ENCODE measurements around the gene DLG2.

The DLG2 gene

DNA sequence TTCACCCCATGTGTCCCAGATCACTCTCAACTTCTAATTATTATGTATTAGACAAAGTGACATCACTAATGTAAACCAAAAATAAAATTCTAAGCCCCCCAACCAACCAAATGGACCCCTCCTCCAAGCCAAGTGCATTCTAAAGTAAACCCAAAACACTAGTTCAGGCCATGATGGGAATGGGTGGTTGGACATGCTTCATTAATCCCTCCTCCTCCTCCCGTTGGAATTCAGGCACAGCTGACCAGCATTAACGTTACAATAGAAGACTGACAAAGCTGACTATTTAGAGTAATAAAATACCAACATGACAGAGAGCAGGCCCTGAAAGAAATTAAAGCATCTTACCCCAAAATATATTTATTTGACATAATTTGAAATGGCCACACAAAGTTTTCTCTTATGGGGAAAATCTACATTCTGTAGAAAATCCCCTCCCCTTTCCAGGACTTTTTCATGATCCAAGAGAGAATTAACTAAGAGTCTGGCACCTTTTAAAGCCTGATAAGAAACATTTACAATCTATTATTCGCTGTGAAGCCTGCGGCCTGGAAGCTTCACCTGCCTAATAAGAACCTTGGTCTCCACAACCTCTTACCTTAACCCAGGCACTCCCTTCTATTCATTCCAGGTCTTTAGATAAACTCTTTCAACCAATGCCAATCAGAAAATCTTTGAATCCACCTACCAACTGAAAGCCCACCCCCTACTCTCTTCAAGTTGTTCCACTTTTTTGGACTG lies 1392.5 kb downstream of the DLG2 start:
- no peak for DNase-seq

DNA sequence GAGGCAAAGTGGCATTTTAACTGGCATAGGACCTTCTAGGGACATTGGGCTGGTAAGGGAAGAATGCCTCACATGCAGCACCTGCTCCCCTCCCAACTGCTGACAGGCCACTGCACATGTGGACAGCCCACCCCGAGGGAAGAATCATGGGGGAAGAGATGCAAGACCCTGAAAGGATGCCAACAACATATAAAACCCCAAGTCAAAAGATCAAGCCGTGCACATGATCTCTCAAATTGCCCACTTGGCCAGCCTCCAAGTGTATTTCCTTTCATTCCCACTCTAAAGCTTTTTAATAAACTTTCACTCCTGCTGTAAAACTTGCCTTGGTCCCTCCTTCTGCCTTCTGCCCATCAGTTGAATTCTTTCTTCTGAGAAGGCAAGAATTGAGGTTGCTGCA lies 1393.1 kb downstream of the DLG2 start:
- DNase-seq: no peak

DNA sequence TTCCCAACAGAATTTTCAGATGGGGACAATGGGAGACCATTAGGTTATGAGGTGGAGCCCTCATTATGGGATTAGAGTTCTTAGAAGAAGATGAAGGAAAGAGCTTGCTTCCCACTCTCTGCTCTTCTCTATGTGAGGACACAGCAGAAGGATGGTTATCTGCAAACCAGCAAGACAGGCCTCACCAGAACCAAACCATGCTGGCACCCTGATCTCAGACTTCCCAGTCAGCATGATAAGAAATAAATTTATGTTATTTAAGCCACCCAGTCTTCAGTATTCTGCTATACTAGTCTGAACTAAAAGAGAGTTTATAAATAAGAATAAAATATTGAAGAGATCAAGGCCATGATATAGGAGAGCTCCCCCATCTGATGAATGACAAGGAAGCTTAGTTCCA lies 1394.6 kb downstream of the DLG2 start:
- no peak for DNase-seq

DNA sequence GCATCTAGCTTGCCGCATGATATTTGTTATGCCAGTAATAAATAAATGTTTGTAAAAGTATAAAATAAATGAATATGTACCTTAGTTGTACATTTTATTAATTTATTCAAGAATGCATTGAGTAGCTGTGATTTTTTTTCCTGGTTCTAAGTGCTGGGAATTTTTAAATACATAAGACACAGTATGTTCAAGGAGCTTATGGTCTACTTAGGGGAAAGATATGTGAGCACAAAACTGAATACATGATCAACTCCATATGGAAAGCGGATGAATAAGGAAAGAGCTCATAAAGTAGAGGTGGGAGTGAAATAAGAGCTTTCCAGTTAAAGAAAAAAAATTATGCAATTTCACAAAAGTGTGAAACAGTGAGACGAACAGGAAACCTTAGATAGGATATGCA lies 1396.7 kb downstream of the DLG2 start:
- DNase-seq: no peak

DNA sequence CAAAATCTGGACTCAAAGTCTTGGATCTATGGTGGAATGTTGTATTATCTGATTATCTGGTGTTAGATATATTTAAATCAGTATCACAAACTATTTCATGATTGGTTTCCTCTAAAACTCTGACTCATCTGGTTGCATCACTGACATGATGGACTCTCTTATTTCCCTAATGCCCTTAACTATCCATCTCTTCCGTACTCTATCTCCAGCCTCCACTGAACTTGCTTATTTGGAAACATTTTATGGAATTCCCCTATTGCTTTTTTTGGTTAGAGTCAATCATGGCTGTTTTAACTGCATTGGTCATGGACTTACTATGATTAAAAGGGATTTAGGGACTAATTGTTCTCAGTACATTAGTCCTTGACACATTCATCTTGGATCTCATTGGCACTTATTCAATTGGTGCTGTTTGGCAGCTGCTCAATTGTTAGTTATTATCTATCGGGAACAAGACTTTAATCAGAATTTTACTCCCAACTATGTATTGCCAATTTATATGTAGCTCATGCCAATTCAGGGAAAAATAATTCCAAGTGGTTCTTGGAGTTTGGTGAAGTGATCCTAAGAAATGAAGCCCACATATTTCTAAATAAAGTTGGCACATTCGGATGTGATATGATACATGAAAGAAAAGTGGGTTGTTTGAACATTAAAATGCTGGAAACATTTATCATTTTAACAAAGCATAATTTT lies 1399.0 kb downstream of the DLG2 start:
- DNase-seq: no peak

DNA sequence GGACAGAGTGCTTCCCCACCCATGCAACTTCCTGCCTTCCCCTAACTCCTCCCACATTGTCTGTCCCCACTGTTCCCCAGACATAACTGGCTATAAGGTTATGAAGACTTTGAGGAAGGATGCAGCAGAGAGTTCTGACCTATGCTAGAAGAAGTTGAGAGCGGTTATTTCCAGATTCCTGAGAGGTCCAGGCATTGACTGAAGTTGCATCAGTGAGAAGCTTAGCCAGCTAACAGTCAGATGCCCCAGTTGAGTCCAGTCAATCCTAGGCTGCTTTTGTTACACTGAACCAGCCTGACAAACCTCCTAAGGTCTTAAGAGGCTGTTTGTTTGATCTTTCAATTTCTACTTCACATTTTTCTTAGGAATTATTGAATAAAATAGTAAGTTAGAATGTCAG lies 1403.1 kb downstream of the DLG2 start:
- no peak for DNase-seq

DNA sequence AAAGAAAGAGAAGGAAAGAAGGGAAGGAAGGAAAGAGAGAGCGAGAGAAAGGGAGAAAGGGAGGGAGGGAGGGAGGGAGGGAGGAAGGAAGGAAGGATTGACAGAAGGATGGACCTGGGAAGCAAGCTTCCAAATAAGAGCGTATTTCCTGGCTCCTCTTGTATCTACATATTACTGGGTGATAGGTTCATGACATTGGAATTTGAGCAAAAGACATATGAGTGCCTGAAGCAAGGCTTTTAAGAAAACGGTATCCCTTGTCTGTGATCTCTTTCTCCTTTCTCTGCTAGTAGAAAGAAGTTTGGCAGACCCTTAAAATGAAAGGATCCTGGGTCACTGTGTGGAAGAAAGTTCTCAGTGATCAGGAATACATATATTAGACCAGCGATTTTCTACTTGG lies 1408.8 kb downstream of the DLG2 start:
- no peak for DNase-seq

DNA sequence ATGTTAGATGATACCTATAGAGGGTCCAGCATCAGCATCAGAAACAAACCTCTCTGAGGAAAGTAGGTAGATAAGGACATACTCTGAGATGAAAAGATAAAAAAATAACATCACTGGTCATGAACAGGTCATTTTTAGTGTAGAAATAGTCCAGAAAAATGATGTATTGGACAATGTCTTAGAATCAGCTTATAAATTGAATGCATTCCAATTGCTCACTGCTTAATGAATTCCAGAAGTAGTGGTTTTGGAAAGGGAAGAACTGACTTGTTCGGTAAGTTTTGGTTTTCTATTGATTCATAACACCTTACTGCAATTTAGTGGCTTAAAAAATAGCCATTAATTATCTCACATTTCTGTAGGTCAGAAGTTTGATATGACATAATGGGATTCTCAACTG lies 1411.5 kb downstream of the DLG2 start:
- no peak for DNase-seq

DNA sequence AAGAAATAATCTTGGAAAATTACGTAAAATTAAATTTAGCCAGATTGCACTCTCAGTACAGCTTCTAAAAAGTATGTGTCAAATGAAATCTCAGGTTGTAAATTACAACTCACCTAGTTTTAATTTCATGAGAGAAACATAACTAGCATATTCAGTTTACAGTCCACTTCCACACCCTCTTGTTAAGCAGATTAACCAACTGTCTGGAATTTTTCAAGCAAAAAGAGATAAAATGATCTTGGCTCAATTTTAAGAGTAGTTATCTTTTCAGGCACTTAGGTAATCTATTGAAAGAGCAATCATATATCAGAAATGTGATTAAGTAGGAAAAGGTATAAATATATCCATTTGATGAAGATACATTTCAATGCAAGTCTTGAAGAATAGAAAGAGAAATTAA lies 1412.6 kb downstream of the DLG2 start:
- no peak for DNase-seq

DNA sequence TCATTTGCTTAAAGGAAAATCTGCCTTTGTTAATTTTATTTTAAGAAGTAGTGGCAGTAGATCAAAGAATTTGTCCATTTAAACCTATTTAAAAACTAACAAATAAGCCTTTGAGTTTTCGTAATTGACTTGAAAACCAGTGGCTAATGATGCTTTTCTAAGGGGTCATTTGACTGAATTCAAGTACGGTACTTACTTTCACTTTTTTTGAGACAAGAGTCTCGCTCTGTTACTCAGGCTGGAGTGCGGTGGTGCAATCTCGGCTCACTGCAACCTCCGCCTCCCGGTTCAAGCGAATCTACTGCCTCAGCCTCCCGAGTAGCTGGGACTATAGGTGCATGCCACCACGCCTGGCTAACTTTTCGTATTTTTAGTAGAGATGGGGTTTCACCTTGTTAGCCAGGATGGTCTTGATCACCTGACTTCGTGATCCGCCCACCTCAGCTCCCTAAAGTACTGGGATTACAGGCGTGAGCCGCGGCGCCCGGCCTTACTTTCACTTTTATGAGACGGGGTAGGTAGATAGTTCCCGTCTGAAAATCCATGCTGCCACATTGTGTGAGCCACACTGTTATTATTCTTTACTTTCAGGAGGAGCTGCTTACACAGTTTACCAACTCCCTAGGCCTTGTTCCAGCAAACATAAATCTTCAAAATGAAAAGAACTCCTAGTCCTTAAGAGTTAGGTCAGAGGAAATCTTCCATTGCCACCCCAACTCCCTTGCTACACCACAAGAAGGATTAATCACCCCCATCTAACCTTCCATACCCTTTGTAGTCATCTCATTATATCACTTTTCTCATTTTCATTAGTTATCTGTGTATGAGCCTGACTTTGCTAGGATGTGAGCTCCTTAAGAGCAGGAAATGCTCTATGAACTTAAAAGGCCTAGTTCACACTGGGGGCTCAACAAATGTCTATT lies 1414.4 kb downstream of the DLG2 start:
- no peak for DNase-seq

DNA sequence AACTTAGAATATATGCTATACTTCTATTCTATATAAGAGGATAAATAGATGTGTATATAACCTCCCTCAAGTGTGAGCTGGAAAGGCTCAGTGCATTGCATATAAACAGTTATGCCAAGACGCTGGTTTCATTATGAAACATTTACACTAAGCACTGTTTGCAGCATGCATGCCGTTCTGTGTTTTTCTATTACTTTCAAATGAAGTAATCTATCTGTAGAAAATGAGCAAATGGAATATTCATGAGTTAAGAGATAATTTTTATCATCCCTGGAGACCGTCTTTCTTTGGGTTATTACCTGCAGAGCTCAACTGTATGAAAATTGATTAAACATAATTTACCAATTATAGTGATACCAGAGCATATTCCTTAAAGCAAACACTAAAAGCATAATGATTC lies 1415.2 kb downstream of the DLG2 start:
- no peak for DNase-seq

DNA sequence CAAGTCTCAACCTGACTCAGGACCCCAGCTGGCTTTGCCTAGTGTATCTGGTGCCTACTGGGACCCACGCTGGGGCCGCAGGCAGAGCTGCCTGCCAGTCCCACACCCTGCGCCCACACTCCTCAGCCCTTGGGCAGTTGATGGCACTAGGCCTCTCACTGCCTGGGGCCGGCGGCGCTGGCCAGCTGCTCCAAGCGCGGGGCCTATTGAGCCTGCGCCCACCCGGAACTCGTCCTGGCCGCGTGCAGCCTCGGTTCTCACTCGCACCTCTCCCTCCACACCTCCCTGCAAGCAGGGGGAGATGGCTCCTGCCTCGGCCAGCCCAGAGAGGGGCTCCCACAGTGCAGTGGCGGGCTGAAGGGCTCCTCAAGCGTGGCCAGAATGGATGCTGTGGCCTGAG lies 1432.4 kb downstream of the DLG2 start:
- DNase-seq: no peak

DNA sequence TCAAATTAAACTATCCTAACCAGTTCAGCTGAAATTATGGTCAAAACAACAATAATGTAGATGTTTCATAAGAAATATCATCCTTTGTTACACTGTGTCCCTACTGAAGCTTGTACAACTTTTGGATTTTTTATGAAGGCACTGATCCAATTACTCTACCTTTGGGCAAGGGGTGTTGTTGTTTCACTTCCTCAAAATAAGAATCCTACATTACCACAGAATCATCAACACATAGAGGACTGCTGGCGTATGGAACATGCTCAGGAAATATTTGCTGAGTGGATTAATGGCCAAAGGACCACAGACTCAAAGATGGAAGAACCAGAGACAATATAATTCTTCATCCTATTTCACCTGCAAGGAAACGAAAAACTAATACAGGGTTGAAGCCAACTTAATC lies 1433.4 kb downstream of the DLG2 start:
- DNase-seq: no peak

DNA sequence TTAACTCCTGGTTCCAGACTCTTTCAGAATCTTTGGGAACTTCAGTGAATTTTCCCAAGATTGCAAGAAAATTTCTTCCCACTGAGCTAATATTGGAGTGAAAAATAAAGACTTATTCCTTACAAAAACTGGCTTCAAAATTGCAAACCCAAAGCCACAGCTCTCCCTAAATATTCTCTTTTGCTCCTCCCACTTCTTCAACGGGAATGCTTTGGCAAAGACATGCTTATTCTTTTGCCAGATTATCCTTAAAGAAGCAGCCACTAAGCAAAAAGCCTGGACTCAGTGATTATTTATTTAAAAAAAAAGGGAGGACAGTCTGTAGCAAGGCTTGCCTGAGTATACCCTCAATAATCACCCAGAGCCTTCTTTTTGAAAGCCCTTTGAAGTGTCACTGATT lies 1438.6 kb downstream of the DLG2 start:
- DNase-seq: no peak

DNA sequence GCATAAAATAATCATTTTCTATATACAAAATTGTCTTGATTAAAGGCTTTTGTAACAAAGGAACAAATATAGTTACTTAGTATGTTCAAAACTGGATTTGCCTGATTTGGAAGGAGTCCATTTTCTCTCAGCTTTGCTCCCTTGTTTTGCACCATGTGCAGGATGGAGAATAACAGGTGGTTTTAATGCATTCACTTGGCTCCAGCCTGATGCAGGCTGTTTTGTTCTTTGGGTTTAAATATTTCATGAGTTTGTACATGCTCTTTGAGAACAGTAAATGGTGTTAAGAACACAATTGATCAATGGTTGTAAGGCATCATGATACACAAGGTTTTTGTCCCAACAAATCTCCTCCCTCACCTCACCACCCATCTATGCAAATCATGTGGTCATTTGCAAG lies 1454.1 kb downstream of the DLG2 start:
- no peak for DNase-seq

DNA sequence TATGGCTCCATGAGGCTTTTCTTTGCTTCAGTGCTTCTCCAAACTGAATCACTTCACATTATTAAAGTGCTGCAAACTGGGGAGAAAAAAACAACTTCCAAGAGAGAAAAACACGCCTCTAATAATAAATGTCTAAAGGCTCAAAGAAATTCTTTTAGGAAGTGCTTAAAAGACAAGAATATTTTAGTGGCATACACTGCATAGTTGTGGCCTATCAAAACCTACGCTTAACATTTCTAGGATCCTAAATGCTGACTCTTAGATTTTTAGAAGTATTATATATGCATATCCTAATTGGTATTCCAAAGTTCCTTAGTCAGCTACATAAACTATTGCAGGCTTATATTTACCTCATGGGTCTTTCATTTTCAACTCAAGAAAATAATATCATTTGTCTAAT lies 1462.0 kb downstream of the DLG2 start:
- DNase-seq: no peak

DNA sequence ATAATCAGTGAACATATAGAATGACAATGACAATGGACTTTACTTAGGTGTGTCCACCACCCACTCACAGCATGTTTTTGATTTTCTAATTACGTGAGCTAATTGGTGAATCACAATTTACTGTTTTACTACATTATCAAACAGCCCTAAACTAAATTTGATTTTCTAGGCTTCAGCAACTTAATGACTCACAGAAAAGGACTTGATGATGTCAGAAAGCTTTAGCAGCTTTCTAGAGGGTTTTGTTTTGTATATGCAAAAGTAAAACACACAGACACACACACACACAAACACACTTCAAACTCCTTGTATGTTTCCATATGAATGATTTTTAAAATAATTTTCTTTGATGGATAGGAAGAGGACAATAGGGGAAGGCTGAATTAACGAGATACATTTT lies 1462.4 kb downstream of the DLG2 start:
- DNase-seq: no peak

DNA sequence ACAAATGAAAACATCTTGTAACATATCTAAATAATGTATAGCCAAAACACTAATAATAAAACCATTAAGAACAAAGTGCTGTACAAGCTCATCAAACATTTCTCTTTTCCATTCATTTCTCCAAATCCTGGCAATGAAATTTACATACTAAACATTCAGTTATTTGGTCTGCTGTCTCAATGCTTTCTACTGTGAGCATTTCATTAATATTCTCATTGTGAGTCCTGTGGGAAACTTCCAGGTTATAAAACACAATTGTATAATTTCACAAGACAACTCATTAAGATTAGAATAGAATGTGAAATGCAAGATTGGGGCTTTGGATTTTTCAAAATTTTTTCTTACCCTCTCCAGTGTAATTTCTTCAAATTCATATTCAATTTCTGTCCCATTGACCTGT lies 1464.0 kb downstream of the DLG2 start:
- DNase-seq: no peak

DNA sequence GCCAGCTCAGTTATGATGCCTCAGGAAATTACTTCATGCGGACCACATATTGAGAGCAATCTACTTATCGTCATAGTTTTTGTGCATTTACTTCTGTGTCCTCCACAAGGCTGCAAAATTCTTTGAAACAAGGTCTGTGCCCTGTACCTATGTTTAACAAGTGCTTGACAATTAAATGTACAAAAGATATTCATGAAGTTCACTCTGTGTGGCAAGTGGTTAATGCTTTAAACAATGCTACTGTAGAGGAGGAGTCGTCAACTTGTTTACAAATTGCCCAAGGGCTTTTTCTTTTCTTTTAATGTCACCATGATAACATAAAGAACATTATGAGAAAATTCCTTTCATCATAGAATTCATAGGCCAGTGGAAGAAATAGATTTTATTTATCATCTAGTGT lies 1469.5 kb downstream of the DLG2 start:
- no peak for DNase-seq

DNA sequence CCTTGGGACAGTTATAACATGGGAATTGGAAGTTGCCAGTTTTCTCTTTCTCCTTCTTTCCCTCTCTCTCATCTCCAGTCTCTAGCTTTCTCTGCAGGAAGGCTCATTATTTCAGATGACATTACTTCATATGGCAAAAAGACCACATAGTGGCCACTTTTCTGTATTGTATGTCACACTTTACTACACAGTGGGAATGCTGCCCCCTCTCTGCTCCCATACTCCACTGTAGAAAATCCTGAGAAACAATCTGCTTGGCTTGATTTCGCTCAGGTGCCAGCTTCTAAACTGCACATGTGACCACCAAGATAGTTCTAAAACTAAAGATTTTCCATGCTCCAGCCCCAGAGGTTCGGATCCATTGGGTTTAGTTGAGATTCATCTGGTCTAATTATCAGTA lies 1480.3 kb downstream of the DLG2 start:
- peak; percentile 11 for DNase-seq

DNA sequence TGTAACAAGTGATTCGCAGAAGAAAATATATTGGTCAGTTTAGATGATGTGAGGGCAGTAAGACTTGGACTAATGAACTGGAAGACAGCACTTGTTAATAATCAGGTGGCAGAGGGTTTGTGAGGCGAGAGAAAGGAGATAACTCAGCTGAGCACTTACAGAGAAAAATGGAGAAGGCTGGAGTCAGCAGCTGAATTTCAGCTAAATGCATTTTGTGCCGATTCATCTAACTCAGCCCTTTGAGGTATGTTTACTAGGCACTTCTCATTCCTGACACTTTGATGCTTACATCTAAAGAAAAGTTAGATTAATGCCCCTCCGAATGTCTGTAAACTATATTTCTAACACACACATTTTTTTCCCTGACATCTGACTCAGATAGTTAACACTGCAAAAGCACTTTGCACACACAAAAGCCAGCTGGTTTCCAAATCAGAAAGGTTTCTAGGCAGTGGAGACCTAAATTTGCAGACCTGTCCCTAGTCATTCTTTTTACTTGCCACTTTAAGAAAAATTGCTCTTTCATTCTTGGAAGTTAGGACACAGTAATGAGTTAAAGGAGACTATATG lies 1481.4 kb downstream of the DLG2 start:
- peak; percentile 4 for DNase-seq

DNA sequence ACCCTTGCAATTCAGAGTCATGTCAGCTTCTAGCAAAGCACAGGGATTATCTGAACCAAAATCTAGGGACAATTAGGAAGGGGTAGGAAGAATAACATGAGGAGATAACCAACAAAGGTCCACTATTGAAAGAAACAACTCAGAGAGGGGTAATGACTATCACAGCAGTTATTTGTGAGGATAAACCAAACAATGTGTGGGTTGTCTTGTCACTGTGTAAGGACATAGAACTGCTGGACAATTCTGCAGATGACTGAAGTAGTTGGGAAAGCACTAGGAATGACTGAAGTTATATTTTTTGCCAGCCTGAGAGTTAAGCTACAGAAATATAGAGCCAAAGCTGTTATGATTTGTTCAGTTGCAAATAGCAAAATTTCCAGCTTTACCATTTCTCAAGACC lies 1482.6 kb downstream of the DLG2 start:
- DNase-seq: no peak

DNA sequence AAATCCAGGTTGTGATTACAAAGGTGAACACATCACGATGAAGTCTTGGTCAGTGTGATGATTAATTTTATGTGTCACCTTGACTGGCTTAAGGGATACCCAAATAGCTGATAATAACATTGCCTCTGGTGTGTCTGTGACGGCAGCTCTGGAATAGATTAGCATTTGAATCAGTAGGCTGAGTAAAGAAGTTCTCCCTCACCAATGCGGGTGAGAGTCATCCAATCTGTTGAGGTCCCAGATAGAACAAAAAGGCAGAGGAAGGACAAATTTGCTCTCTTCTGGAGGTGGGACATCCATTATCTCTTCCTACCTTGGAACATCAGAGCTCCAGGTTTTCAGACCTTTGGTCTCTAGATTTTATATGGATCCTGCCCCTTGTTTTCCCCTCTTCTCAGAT lies 1484.7 kb downstream of the DLG2 start:
- DNase-seq: peak; percentile 31

All from NCI-H82 (cell line).